ENCODE measurements around the gene TMEM156.

DNA sequence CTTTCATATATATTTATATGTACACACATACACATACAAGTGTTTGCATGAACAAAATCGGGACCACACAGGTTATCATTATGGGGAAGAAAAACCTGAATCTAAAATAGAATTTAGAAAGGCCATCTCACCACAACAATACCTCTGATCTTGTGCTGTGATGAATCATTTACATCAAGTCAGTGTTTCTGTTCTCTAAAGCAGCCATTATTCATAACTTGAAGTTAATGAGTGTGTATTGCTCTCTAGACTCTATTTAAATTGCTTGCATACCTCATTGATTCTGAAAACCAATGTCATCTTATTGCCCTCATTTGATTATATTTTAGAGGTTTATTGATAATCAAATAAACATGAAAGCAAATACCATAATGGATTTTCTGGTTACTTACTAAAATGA is 93.0 kb downstream of the TMEM156 start:
- TF ChIP-seq, protein P1, sequence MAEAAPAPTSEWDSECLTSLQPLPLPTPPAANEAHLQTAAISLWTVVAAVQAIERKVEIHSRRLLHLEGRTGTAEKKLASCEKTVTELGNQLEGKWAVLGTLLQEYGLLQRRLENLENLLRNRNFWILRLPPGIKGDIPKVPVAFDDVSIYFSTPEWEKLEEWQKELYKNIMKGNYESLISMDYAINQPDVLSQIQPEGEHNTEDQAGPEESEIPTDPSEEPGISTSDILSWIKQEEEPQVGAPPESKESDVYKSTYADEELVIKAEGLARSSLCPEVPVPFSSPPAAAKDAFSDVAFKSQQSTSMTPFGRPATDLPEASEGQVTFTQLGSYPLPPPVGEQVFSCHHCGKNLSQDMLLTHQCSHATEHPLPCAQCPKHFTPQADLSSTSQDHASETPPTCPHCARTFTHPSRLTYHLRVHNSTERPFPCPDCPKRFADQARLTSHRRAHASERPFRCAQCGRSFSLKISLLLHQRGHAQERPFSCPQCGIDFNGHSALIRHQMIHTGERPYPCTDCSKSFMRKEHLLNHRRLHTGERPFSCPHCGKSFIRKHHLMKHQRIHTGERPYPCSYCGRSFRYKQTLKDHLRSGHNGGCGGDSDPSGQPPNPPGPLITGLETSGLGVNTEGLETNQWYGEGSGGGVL (tag by site-specific recombination; IDR thresholded peaks at IDR 0.05), result no peak
- TF ChIP-seq ZBTB48 (tag by site-specific recombination; IDR thresholded peaks at IDR 0.05), result no peak
- no peak for TF ChIP-seq ZBTB7A (tag by site-specific recombination; IDR thresholded peaks at IDR 0.05; ENCODE audit: low read depth)
